Measurements from ENCODE around the gene MUC5B. TPM values are rescaled to one million over a fixed set of nuclear protein-coding genes. Genes with fewer than 3 reads are reported as not detected.
"Not testable (repeated sequence)": the region's sequence is repeated elsewhere in the genome, so short reads cannot be mapped to it uniquely, and the experiment has no call there.

Gene MUC5B
- total RNA-seq, 1 donor from 2014 or later, result not detected

DNA sequence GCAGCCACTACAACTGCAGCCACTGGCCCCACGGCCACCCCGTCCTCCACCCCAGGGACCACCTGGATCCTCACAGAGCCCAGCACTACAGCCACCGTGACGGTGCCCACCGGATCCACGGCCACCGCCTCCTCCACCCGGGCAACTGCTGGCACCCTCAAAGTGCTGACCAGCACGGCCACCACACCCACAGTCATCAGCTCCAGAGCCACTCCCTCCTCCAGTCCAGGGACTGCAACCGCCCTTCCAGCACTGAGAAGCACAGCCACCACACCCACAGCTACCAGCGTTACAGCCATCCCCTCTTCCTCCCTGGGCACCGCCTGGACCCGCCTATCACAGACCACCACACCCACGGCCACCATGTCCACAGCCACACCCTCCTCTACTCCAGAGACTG lies 23.4 kb downstream of the MUC5B start:
- DNase-seq (ENCODE audit: low spot score), result not testable (repeated sequence)

DNA sequence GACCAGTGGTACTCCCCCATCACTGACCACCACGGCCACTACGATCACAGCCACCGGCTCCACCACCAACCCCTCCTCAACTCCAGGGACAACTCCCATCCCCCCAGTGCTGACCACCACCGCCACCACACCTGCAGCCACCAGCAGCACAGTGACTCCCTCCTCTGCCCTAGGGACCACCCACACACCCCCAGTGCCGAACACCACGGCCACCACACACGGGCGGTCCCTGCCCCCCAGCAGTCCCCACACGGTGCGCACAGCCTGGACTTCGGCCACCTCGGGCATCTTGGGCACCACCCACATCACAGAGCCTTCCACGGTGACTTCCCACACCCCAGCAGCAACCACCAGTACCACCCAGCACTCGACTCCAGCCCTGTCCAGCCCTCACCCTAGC lies 24.2 kb downstream of the MUC5B start:
- not testable (repeated sequence) for DNase-seq (ENCODE audit: low spot score)

DNA sequence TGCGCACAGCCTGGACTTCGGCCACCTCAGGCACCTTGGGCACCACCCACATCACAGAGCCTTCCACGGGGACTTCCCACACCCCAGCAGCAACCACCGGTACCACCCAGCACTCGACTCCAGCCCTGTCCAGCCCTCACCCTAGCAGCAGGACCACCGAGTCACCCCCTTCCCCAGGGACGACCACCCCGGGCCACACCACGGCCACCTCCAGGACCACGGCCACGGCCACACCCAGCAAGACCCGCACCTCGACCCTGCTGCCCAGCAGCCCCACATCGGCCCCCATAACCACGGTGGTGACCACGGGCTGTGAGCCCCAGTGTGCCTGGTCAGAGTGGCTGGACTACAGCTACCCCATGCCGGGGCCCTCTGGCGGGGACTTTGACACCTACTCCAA lies 26.1 kb downstream of the MUC5B start:
- not testable (repeated sequence) for DNase-seq (ENCODE audit: low spot score)

DNA sequence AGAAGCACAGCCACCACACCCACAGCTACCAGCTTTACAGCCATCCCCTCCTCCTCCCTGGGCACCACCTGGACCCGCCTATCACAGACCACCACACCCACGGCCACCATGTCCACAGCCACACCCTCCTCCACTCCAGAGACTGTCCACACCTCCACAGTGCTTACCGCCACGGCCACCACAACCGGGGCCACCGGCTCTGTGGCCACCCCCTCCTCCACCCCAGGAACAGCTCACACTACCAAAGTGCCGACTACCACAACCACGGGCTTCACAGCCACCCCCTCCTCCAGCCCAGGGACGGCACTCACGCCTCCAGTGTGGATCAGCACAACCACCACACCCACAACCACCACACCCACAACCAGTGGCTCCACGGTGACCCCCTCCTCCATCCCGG lies 27.5 kb downstream of the MUC5B start:
- not testable (repeated sequence) for DNase-seq (ENCODE audit: low spot score)

DNA sequence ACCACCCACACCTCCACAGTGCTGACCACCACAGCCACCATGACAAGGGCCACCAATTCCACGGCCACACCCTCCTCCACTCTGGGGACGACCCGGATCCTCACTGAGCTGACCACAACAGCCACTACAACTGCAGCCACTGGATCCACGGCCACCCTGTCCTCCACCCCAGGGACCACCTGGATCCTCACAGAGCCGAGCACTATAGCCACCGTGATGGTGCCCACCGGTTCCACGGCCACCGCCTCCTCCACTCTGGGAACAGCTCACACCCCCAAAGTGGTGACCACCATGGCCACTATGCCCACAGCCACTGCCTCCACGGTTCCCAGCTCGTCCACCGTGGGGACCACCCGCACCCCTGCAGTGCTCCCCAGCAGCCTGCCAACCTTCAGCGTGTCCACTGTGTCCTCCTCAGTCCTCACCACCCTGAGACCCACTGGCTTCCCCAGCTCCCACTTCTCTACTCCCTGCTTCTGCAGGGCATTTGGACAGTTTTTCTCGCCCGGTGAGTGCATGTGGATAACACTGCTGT lies 28.4 kb downstream of the MUC5B start:
- no peak for DNase-seq (ENCODE audit: low spot score)

DNA sequence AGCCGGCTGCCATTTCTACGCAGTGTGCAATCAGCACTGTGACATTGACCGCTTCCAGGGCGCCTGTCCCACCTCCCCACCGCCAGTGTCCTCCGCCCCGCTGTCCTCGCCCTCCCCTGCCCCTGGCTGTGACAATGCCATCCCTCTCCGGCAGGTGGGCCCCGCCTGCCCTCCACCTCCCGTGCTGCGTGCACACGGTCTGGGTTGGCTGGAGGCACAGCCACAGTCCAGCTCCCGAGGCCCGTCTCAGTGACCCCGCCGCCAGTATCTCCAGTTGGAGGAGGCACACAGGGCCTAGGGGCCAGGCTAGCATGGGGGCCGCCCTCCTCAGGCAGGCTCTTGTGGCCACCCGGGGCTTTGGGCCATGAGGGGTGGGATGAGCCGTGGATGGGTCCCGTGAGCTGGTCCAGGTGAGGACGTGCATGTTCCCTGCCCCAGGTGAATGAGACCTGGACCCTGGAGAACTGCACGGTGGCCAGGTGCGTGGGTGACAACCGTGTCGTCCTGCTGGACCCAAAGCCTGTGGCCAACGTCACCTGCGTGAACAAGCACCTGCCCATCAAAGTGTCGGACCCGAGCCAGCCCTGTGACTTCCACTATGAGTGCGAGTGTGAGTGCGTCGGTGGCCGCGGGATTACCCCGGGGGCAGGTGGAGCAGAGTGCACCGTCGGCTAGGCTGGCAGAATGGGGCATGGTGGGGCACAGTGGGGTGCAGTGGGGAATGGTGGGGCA lies 29.7 kb downstream of the MUC5B start:
- no peak for DNase-seq (ENCODE audit: low spot score)

DNA sequence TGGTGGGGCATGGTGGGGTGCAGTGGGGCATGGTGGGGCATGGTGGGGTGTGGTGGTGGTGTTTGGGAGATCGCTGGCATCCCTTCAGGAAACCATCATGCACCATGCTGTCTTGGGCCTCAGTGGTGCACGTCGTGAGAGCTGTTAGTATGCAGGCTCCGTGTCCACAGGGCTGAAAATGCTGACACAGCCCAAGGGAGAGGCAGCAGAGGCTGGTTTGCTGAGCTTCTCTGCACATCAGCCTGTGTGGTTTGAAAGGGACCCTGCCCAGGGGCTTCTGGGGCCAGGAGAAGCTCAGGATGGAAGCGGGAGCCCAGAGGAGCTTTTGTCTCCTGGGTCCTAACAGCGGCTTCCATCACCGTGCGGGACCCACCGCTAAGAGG lies 30.2 kb downstream of the MUC5B start:
- DNase-seq (ENCODE audit: low spot score), result no peak

DNA sequence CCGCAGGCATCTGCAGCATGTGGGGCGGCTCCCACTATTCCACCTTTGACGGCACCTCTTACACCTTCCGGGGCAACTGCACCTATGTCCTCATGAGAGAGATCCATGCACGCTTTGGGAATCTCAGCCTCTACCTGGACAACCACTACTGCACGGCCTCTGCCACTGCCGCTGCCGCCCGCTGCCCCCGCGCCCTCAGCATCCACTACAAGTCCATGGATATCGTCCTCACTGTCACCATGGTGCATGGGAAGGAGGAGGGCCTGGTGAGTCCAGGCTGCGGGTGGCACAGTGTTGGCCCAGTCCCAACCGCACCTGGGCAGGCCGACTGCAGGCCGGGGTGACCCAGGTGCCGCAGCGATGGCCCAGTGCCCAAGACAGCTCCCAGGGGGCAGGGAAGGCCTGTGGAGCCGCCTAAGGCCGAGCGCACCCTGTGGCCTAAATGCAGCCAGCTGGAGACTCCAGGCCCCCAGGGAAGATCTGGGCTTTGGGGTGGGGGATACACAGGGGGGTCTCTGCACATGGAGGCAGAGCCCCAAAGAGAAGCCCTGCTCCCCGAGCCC lies 31.3 kb downstream of the MUC5B start:
- no peak for DNase-seq (ENCODE audit: low spot score)

DNA sequence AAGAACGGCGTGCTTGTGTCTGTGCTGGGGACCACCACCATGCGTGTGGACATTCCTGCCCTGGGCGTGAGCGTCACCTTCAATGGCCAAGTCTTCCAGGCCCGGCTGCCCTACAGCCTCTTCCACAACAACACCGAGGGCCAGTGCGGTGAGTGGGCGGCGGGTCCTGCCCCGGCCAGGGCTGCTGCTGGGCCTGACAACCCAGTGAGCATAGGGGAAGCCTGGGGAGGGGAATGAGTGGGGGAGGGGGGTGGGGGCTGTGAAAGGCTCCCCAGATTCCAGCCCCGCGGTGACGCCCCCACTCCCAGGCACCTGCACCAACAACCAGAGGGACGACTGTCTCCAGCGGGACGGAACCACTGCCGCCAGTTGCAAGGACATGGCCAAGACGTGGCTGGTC lies 31.9 kb downstream of the MUC5B start:
- no peak for DNase-seq (ENCODE audit: low spot score)

DNA sequence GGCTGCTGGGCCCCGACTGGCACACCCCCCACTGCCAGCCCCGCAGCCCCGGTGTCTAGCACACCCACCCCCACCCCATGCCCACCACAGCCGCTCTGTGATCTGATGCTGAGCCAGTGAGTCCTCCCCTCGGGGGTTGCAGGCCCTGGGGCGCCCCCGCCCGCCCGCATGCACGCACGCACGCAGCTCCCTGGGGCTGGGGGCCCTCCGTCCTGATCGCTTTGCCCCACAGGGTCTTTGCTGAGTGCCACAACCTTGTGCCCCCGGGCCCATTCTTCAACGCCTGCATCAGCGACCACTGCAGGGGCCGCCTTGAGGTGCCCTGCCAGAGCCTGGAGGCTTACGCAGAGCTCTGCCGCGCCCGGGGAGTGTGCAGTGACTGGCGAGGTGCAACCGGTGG lies 32.3 kb downstream of the MUC5B start:
- no peak for DNase-seq (ENCODE audit: low spot score)

DNA sequence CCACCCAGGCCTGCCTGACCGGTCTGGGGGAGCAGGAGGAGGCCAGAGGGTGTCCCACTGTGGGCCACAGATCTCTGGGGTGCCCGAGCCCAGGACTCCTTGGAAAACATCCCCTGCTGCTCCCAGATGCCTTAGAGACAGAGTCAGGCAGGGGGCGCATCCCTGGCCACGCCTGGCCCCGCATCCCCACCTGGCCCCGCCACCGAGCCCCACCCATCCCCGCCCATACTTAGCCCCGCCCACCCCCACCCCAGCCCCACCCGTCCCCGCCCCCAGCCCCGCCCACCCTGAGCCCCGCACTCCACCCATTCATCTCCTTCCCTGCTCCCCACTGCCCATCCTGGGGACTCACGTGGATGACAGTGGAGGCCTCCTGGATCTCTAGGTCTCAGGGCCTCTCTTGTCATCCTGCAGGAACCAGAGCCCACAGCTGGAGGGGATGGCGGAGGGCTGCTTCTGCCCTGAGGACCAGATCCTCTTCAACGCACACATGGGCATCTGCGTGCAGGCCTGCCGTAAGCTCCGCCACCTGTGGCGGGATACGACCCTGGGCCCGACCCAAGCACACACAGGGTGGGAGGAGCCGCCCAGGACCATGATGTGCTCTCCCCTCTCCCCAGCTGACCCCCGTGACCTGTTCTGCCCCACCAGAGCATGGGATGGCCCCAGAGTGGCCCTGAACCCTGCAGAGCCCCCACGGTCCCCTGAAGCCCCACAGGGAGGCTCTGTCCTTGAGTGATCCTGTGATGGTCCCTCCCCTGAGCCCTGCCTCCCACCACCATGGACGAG lies 33.6 kb downstream of the MUC5B start:
- DNase-seq (ENCODE audit: low spot score), result no peak

DNA sequence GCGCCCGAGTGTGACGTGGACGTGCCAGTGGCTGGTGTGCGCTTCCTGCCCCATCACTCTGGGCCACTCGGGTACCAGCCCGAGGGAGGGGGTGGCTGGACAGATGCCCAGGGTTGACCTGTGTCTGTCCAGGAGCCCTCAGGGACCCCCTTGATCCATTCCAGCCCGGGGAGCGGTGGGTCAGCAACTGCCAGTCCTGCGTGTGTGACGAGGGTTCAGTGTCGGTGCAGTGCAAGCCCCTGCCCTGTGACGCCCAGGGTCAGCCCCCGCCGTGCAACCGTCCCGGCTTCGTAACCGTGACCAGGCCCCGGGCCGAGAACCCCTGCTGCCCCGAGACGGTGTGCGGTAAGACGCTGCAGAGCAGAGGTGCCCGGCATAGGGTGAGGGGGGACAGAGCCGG lies 34.5 kb downstream of the MUC5B start:
- no peak for DNase-seq (ENCODE audit: low spot score)

DNA sequence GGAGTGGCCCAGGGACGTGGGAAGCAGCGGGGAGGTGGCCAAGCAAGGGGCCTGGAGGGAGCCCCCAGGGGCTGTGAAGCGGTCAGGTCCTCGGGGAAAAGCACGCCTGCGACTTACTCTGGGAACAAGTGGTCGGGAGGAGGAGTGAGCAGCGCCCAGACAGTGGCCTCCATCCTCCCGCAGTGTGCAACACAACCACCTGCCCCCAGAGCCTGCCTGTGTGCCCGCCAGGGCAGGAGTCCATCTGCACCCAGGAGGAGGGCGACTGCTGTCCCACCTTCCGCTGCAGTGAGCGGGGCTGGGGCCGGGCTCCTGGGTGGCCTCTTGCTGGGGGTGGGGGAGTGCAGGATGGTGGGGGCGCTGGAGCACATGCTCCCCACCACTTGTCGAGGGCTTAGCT lies 35.0 kb downstream of the MUC5B start:
- no peak for DNase-seq (ENCODE audit: low spot score)

DNA sequence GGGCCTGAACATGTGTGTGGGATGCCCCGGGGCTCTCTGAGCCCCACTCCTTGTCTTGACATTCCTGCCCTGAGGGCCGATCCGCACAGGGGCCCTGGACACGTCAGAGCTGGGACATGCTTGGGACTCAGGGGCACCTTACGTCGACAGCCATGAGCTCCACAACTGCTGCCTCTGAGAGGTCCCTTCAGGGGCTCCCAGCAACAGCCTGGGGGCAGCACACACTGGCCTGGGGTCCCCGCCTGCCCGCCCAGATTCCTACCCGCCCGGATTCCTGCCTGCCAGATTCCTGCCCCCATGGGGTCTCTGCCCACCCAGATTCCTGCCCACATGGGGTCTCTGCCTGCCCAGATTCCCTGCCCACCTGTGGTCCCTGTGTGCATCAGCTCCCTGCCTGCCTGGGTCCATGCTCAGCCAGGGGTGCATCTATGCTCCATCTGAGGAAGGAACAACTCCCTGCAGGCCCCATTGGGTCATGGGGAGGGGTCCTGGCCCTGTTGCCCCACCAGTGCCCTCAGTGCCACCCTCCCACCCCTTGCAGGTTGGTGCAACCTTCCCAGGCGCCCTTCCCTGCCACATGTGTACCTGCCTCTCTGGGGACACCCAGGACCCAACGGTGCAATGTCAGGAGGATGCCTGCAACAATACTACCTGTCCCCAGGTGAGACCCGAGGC lies 35.7 kb downstream of the MUC5B start:
- no peak for DNase-seq (ENCODE audit: low spot score)

DNA sequence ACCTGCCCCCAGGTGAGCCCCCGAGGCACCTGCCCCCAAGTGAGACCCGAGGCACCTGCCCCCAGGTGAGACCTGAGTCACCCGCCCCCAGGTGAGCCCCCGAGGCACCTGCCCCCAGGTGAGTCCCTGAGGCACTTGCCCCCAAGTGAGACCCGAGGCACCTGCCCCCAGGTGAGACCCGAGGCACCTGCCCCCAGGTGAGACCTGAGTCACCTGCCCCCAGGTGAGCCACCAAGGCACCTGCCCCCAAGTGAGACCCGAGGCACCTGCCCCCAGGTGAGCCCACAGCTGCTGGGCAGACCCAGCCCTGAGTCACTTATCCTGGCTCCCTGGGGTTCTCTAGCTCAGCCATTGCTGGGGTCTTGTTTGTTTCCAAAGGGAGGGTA lies 36.2 kb downstream of the MUC5B start:
- no peak for DNase-seq (ENCODE audit: low spot score)

DNA sequence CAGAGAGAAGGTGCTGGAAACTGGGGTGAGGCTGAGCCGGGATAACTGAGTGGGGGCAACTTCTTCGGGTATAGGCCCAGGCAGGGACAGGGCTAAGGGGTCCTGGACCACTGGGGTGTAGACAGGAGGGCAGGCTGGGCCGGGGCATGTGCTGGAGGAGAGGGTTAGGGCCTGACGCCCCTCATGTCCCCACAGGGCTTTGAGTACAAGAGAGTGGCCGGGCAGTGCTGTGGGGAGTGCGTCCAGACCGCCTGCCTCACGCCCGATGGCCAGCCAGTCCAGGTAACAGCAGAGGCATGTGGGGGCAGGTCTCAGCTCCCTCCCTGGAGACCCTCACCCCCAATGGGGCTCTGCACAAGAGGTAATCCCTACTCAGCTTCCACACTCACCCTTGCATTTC lies 36.7 kb downstream of the MUC5B start:
- DNase-seq (ENCODE audit: low spot score), result no peak

DNA sequence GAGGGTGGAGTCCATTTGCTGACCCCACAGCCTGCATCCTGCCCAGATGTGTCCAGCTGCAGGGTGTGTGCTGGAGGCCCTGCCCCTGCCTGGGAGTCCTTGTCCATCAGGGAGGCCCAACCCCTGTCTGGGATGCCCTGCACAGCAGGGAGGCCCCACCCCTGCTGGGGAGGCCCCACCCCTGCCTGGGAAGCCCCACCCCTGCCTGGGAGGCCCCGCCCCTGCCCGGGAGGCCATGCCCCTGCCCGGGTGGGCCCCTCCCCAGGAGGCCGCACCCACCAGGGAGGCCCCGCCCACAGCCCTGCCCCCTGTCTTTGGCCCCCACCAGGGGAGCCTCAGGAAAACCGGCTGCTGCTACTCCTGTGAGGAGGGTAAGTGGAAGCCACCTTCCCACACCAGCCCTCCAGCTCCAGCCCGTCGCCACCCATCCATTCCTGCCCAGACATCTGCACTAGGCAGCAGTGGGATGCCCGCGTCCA lies 37.2 kb downstream of the MUC5B start:
- no peak for DNase-seq (ENCODE audit: low spot score)

DNA sequence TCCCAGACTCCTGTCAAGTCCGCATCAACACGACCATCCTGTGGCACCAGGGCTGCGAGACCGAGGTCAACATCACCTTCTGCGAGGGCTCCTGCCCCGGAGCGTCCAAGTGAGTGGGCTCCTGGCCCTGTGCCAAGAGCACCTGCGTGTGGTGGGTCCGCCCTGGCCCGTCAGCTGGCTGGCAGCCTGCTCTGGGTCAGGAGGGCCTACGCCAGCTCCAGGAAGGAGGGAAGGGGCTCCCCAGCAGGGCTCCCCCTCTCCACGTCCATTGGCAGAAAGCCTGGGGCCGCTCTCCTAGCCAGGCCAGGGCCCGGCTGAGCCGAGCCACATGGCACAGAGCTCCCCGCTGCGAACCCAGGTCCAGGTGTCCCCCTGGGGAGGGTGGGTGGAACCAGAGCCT lies 37.8 kb downstream of the MUC5B start:
- DNase-seq (ENCODE audit: low spot score), result no peak

DNA sequence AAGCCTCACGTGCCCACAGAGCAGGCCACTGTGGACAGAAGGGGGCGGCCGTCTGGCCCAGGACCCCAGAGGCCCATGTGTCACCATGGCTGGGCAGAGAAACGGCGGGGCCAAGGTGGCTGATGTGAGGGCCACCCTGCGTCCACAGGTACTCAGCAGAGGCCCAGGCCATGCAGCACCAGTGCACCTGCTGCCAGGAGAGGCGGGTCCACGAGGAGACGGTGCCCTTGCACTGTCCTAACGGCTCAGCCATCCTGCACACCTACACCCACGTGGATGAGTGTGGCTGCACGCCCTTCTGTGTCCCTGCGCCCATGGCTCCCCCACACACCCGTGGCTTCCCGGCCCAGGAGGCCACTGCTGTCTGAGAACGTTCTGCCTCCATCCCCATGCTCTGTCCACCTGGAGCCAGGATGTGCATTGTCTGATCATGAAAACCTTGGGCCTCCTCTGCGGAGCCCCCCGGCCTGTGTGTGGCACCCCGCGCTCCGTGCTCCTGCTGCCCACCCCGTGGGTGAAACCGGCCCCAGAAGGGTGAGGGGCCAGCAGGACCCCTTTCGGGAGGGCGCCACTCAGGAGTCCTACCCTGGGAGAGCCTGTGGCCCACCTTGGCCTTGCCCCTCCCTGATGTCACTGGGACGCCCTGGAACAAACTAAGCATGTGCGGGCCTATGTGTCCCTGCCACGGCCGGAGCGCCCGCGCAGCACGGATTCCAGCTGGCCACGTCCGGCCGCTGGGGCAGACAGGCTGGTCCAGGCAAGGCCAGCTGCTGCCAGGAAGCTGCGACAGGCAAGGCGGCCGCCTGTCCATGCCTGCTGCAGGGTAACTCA lies 38.6 kb downstream of the MUC5B start:
- no peak for DNase-seq (ENCODE audit: low spot score)

DNA sequence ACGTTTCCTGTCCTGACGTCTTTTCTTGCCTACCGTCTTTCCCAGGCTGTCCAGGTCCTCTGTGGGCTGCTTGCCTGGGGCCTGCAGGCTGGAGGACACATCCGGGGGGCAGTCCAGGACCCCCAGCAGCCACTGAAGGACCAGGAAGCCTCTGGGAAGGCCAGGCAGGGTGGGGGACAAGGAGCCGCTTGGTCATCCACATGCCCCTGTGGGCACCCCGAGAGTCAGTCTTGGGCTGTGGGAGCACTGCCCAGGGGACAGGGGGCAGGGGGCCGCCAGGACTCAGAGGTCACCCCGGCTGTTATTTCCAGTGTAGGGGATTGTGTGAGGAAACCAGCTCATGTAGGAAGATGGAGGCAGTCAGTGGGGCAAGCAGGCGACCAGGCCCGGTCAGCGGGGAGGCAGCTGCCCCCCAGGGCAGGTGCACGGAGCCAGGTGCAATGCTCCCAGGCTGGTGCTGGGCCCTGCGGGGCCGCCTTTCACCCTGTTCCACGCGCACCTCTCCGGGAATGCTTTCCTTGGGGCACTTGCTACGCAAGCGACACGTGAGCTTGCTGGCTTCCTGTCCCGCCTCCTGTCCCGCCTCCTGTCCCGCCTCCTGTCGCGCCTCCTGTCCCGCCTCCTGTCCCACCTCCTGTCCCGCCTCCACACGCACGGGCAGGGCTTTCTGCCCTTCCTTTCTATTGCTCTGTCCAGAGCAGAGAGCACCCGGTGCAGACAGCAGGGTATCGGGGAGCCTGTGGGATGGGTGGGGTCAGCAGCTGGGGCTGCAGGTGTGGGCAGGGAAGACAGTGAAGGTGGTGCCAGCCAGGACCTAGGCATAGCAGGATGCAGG lies 39.5 kb downstream of the MUC5B start:
- DNase-seq (ENCODE audit: low spot score), result peak; percentile 97

All from ureter (tissue), 1 donor.